CD4-positive, alpha-beta T cell treated with Interferon alpha-2 for 1 hour (primary cell): ENCODE results near the gene SPSB1.

Experiments
- DNase-seq, 2 donors: peaks; one replicate each; pipeline ENCODE4 v3.0.0-alpha.2; 2020 to 2022

Gene SPSB1

DNA sequence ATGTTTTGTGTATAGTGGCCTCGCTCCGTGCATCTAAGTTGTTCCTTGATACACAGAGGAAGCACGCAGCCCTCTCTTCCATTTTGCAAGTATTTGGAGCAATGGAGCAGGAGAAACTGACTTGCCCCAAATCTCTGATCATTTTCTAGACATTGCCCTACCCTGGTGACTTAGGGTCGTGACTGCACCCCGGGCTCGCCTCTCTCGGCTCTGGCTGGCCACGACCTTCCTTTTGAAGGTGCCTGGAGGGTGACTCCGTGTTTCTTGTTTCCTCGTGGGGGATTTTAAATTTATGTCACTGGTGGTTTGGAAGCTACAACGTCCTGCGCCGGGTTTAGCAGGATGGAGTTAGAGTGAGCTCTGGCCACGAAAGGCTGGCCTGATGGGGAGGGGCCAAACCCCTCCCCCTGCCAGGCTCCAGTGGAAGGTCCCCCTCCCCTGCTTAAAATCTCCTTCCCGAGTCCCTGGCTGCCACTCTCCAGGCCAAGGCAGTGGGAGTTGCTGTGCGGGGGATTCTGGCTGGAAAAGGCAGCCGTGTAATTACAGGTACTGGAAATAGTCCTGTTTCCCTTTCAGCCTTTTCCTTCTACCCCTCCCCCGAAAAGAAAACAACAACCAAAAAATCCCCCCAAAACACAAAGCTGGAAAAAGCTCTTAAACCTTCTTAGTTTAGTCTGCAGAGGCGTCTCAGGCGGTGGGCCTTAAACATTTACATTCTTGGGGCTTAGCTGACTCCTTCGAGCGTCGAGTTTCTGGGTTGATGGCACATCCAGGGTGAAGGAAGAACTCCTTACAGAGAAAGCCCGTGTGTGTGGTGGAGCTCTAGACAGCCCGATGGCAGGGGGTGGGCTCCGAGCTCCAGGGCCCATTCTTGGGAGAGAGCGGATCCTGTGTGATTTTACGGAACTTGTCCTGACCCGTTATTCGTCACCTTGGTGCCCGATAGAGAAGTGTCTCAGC, 28.1 kb downstream of the SPSB1 start:
- DNase-seq = no peak

DNA sequence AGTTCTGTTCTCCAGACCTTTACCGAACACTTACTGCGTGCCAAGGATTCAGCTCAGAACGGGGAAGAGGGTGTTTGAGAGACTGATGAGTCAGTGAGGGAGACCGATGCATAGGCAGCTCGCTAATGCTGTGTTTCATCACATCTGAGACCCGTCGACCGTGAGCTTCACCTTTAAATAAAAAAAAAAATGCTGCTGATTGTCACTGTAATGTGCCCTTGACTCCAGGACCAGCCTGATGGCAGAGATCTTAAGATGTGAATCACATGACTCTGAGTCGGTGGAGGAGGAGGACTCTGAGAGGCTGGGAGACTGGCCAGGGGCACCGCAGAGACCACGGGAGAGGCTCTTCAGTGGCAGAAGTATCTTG, 28.8 kb downstream of the SPSB1 start:
- DNase-seq = no peak

DNA sequence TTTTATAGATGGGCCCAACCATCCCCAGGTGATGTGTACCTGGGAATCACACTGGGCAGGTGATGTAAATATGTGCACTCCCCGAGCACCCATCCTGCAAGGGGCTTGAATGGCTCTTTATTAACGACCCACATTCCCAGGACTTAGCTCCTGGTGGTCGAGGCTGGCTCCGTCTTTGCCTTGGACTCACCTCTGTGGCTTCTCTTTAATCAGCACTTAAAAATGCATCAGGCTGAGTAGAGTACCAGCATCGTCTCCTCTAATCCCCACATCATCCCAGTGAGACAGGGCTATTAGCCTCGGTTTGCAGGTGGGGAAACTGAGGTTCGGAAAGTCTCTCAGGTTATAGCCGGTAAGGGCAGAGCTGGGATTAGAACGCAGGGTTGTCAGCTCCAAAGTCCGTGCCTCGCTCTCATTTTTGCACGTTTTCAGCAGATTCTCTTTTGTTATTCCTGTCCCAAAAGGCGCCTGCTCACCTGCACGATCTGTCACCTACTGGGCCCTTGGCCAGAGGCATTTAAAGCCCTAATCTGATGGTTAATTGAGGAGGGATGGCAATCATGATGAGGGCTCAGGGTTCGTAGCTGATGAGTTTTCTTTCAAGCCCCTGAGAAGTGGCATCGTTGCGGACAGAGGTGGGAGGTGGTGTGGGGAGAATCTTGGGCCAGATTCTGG, 29.4 kb downstream of the SPSB1 start:
- no peak for DNase-seq

DNA sequence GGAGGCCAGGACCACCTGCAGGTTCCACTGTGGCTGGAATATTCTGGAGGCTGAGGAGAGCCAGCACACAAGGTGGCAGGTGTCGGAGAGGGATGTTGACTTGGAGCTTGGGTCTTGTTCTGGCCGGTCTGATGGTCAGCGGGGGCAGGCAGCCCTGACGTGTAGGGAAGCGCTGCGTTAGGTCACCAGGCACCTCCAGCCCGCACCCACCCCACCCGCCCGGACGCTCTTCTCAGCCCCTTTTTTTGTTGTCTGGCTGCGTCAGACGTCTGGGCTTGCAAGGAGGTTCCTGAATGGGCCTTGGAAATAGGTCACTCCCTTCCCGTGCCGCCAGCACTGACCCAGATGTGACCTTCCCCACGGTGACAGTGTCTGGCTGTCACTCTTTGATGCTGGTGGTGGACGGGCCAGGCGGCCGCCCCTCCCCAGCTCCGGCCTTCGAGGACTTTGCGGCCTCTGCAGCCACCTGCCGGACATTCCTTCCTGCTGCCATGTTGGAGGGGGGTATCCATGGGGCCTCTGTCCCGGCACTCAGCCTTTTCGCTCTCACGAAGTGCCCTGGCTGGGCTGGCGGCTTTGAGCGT, 30.1 kb downstream of the SPSB1 start:
- DNase-seq = no peak

DNA sequence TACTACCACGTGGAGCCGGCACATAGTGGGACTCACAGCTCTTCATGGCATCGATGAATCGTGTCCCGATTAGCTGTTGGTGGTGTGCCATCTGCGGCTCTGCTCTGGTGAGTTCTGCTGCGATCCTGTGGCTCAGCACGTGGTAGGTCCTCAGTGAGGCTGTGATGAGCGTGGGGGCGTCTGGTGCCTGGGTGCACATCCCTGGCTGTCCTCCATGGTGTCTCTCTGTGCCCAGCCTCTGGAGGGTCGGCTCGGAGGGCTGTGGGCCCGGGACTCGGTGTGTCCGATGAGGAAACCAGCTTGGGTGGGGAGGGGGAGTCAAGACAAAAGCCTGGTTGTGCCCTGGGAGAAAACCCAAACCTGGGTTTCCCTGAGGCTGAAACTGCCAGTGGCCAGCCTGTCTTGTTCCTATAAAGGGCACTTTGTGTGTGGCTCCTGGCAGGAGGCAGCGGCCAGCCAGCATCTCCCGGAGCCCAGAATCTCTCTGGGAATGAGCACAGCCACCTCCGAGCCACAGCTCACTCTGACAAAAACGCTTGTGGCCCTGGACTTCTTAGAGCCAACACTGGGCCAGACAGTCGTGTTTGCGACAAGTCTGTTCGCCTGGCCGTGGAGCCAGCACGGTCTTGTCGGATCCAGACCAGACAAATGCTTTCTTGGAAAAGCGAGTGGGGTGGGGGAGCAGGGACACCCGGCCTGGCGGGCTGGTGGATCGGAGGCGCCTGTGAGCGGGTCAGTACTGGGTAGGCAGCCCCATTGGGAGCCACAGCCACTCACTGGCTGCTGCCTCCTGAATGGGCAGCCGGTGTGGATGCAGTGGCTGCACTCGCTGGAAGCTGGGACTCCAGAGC, 31.8 kb downstream of the SPSB1 start:
- DNase-seq = no peak

DNA sequence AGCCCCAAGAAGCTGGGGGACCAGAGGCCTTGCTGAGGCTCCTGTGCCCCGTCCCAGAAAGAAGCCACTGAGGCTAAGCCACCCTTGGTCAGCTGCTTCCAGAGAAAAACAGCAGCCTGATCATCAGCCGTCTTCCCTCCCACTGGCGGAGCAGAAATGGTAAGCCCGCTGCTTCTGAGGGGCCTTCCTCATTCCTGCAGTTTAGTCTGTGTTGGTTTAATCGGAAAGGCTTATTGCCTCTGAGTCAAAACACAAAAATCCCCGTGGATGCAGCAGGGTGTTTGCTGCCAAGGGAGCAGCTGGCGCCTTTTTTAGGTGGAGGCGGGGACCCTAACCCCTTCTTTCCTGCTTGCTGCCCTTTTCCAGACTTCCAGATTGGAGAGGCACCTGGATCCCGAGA, 33.9 kb downstream of the SPSB1 start:
- DNase-seq = no peak

DNA sequence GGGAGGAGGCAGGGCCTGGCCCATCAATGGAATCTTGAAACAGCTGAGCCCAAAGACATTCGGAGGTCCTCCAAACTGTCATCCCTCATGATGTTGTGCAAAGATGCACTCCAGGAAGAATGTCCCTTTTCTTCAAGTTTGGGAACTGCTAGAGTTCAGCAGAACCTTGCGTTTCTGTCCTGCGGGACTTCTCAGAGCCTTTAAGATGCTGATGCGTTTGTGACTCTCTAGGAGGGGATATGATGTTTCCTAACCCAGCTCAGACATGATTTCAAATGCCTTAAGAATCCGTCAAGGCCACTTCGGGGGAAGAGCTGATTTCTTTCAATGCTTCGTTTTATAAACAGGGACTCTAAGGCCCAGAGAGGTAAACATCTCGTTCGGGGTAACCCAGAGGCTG, 35.5 kb downstream of the SPSB1 start:
- DNase-seq = no peak

DNA sequence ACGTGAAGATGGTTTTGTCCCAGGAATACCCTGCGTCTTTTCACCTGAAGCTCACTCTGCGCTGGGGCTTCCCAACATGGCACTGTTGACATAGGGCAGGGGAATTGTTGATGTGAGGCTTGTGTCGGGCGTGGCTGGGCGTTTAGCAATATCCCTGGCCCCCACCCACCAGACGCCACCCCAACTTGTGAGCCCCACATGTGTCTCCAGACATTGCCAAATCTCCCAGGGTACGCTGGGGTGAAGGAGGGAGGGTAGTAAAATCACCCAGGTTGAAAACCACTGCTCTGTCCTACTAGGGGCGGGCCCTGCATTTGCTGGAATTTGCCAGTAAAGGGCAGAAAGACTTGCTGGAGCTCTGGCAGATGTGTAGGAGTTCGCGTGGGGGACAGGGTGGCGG, 36.0 kb downstream of the SPSB1 start:
- DNase-seq = no peak

DNA sequence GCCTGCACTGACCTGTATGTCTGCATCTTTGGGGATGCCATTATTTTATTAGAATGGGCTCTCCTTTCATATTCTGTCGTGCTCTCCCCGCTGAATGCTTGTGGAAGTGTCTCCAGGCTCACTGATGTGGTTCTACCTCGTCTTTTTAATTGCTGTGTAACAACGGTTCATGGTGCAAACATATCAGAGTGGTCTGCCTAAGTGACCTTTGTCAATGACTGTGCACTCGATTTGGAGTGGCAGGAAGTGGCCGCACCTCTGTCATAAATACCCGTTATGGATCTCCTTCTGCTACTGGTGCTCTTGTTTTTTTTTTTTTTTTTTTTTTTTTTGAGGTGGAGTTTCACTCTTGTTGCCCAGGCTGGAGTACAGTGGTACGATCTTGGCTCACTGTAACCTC, 38.3 kb downstream of the SPSB1 start:
- DNase-seq = no peak

DNA sequence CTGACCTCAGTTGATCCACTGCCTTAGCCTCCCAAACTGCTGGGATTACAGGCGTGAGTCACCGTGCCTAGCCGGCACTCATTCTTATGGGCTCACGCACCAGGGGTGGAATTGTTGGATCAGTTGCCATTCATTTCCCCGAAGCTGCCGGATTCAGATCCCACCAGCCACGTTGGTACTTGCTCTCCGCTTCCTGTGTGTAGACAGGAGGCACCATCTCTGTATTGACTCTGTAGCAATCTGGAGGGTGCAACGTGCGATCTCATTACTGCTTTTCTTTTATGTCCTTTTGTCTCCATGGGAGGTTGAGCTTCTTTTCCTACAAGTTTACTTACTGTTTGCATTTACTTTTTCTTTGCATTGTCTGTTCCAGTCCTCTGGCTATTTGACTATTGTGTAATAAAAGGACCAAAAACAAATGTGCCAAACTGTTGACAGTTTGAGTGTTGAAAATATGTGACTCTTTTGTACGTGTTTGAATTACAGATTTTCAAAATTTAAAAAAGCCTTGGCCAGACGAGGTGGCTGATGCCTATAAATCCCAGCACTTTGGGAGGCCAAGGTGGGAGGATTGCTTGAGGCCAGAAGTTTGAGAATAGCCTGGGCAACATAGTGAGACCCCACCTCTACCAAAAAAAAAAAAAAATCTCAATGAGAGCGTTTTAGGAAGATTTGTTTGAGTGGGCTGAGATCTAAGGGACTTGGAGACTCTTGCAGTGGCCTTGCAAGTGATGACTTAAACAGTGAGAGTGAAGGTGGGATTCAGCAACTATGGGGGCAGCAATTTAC, 39.1 kb downstream of the SPSB1 start:
- no peak for DNase-seq

DNA sequence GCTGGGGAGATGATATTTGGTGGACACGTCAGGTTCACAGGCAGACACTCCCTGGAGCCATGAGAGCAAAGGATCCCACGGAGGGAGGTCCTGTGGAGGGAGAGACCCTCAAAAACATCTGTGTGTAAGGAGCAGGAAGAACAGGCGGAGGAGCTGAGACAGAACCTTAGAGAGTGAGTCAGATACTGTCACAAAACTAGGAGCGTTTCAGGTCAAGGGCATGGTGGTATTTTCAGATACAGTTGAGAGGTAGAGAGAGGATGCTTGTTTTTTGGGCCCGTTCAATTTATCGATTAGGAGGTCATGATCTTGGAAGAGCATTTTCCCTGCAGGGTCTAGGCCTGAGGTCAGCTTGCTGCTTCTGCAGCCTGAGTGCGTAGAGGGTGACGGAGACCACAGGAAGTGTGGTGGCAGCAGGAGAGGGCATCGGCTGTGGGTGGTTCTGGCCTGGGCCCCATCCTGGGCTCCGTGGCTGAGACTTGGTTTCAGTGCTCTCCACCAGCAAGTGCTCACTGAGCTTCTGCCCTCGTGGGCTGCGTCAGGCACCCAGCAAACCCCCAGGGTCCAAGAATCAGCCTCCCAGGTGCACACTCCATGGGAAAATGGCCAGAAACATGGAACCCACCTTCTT, 39.9 kb downstream of the SPSB1 start:
- no peak for DNase-seq

DNA sequence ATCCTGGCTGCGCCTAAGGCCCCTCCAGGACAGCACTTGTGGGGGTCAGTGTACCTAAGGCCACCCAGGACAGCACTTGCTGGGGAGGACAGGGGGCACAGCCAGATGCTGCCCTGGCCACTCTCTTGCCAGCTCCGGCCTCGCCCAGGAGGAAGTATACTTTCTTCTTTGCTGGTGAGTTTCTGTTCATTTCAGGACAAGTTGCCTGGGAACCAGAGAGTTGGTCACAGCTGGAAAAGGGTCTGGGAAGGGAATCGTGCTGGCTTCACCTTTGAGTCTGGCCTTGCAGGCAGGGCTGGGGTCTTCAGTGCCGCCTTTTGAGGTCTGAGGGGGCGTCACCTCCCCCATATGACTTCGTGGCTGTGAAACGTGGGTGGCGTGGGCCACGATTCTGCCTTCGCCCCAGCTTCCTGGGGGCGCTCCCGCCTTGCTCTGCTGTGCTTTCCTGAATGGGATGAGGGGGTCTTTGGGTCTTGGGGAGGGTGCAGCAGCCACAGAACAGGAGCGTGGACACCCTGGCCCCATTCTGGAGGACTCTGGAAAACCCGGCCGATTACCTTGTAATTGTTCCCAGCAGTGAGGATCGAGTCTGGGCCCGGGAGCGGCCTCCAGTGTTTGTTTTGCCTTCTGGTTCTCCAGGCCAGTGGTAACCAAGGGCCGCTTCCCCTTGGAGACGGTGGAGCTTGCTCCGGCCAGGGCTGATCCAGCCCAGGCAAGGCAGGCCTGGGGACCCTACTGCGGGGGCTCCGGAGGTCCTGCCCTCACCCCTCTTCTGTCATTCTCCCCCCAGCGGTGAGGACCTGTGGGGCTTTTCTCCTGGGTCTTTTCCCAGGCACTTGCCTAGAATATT, 45.9 kb downstream of the SPSB1 start:
- no peak for DNase-seq

DNA sequence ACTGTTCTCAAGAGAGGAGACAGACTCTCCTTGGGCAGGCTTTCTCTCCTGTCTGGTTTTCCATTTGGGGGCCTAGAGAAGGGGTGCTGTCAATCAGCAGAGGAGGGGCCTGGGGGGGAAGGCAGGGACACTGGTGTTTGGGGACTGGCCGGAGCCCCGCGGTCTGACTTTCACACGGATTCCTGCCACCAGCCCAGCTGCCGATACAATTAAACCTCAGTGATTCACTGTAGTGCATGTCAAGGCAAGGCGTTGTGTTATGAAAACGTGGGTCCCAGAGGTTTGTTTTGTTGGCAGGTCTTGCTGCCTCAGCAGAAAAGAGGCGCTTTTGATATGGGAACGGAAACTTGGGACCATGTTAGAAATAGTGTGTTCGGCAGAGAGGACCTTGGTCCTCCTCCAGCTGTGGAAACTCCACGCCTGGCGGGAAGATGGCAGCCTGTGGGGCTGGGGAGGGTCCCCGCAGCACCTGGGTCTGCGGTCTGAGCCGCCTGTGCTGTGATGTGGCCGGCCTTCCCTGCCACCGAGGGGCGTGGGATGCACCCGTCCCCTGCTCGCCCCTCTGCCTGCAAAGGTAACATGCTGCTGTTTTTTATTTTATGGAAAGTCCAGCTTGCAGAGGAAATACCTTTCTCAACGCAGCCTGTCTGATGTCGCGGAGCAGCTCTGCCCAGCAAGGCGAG, 47.6 kb downstream of the SPSB1 start:
- DNase-seq = no peak

DNA sequence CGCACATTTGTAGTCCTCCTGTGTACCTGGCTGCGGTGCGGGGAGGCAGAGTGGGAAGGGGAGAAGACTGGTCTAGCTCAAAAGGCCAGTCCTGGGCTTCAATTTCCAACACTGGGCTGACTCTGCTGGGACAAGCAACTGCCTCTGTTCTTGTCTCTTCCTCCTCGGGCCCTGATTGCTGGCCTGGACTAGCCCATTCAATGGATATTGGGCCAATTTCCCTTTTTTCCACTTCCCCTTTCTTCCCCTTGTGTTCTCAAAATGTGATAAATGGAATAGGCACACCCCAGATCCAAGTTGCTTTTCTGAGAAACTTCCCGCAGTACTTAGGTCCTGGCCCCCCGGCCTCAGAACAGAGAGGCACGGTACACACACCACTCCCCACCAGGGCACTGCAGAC, 48.2 kb downstream of the SPSB1 start:
- DNase-seq = no peak

DNA sequence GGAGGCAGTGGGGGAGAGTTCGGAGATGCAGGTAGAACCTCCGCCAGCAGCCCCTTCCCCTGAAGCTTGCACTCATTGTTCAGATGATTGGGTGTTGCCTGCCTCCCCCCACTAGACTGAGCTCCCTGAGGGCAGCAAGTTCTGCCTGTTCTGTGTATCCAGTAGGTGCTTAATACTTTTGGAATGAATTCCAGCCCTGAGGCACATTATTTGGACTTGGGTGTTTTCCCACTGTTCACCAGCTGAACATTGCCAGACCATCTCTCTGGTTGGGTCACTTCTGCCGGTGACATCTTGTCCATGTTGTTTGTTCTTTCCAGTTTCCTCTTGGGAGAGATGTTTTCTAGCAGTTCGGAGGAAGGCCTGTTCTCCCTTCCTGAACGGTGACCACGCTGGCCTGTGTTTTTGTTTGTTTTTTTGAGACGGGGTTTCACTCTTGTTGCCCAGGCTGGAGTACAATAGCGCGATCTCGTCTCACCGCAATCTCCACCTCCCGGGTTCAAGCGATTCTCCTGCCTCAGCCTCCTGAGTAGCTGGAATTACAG, 48.7 kb downstream of the SPSB1 start:
- DNase-seq = no peak

DNA sequence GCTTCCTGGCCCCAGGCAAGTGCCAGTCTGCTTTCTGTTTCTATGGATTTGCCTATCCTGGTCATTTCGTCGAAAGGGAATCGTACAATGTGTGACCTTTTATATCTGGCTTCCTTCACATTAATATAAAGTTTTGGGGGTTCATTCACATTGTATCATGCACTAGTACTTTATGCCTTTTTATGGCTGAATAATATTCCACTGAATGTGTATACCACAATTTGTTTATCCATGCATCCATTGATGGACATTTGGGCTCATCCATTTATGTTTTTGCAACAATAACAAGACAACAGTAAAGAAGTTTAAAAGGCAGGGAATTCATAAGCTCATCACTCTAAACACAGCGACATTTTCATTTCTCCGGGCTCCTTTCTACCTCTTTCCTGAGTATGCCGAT, 50.6 kb downstream of the SPSB1 start:
- no peak for DNase-seq

DNA sequence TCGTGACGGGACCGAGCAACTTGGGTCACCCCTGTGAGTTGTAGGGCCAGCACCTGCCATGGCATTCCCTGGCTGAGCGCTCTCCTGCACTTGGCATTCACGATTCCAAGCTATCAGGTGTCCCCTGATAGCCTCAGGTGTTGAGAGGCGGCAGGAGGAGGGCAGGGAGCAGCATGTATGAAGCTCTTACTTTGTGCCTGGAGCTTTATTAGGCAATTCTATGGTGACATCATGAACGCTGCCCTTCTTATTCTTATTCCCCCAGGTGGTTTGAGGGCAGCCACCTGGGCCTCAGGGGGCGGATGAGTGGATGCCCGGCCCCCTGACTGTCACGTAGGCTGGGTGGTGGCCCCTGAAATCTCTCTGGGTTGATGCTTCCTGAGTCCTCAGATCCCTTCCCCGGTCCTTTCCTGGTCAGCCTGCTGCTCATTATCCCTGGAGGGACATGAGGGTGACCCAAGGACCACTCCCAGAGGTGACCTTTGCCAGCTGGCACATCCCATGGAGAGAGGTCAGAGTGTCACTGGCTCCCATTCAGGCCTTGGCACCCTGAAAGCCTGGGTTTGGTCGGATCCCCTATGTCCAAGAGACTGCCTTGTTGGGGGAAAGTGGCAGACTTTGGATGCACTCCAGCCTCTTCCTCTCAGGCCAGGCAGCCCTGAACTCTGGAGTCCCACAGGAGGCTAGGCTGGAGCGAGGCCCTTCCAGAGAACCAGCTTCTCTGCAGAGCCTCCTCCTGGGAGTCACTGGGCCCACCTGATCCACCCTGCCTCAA, 51.9 kb downstream of the SPSB1 start:
- no peak for DNase-seq

DNA sequence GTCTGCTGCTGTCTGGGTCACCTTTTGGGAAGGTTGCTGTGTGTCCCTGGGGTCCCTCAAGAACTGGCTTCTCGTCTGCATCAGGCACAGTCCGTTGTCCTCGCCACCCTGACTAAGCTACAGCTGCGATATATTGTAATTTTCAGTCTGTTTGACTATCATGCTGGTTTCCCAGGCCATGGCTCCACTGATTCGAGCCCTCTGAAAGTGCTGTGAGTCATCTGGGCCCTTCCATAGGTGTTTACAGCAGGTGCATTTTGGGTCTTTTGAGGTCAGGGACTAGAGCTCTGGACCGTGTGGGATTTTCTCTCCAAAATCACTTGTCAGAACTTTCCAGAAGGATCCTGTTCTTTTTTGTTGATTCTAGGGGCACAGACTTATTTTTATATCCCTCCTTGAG, 52.8 kb downstream of the SPSB1 start:
- DNase-seq = no peak

DNA sequence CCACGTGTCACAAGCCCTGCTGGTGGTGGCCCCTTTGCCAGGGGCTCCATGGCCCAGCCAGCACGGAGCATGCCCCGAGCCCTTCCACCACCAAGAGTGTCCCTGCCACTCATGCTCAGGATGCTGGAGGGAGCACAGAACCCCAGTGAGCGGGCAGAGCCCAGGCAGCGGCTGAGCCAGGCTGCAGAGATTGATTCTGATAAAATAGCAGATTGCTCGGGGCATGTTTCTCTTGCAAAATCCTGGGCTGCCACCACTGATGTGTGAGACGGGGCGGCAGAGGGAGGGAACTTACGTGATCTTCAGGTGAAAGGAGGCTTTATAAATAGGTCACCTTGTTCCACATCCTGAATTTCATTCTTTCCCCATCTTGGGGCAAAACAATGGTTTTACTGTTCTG, 53.2 kb downstream of the SPSB1 start:
- DNase-seq = no peak
